Activated B cell treated with CpG ODN at 0.5 μM for 24 hours (primary cell): ENCODE data around the gene MFAP3. TPM values are rescaled to one million over a fixed set of nuclear protein-coding genes. Genes with fewer than 3 reads are reported as not detected.

Experiments used
- ATAC-seq: fragments of 200-7000 bp; cut with Tn5 transposase; one replicate; pipeline ENCODE4 v1.10.0; 2021; ENCODE audit warnings: low read depth, mild to moderate bottlenecking, moderate library complexity
- CTCF ChIA-PET: fragments of 350-600 bp; sonication (Branson Sonifier 250); formaldehyde crosslinking; loops from one replicate; lab custom pipeline; 2021; ENCODE audit warnings: antibody characterized with exemption; lab: Charles Lee
- POLR2A ChIA-PET: fragments of 350-600 bp; sonication (Branson Sonifier 250); formaldehyde crosslinking; loops from one replicate; lab custom pipeline; 2021; ENCODE audit warnings: antibody characterized with exemption; lab: Charles Lee
- DNase-seq: peaks from one replicate; pipeline ENCODE4 v3.0.0; 2022
- H3K27ac Mint-ChIP-seq: one replicate; pipeline ENCODE4 v1.8.0; 2020; ENCODE audit warnings: mixed read lengths
- H3K27me3 Mint-ChIP-seq: one replicate; pipeline ENCODE4 v1.8.0; 2021; ENCODE audit warnings: mixed read lengths
- H3K36me3 Mint-ChIP-seq: one replicate; pipeline ENCODE4 v1.8.0; 2021; ENCODE audit warnings: low read depth, mixed read lengths
- H3K4me1 Mint-ChIP-seq: one replicate; pipeline ENCODE4 v1.8.0; 2021; ENCODE audit warnings: mixed read lengths
- H3K4me3 Mint-ChIP-seq: one replicate; pipeline ENCODE4 v1.8.0; 2020; ENCODE audit warnings: mild to moderate bottlenecking, mixed read lengths
- H3K9me3 Mint-ChIP-seq: one replicate; pipeline ENCODE4 v1.8.0; 2020; ENCODE audit warnings: mixed read lengths
- intact Hi-C: fragments of 100-400 bp; cut with micrococcal nuclease; formaldehyde crosslinking; loops from one replicate; pipeline ENCODE4 v1.15.1; 2024
- total RNA-seq: library from RNA; stranded (reverse); gene quantifications from 2 replicates; pipeline ENCODE4 v1.2.3, GENCODE V29; 2022
- TF ChIP-seq, protein P1 (sequence below): fragments of 200-600 bp; IDR thresholded peaks from one replicate; pipeline ENCODE4 v1.8.0; 2022; ENCODE audit warnings: antibody characterized with exemption, mild to moderate bottlenecking

The MFAP3 gene
- total RNA-seq, 1 donor from 2014 or later: 20.8 TPM

DNA sequence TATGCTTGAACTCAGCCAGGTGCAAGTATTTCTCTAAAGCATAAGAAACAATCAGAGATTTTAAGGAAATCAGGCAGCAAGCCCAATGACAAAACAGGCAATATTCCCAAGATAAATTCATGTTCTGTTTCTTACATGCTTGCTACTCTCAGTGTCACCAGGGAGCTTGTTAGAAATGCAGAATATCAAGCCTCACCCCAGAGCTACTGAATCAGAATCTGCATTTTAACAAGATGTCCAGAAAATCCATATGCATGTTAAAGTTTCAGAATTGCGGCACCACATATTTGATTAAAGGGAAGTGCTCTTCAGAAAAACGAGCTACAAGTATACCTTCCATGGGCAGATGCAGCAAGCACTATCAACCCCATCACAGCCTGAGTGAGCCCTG, 54.4 kb downstream of the MFAP3 start:
- Mint-ChIP-seq H3K36me3 (no peaks in the 10 kb centered on the region), H3K27ac (no peak overlapping the region), H3K27me3 (peaks cover 37% of the 10 kb centered on the region), H3K4me1 (no peaks in the 10 kb centered on the region), H3K4me3 (no peak overlapping the region), H3K9me3 (no peaks in the 10 kb centered on the region)
- TF ChIP-seq, protein P1, sequence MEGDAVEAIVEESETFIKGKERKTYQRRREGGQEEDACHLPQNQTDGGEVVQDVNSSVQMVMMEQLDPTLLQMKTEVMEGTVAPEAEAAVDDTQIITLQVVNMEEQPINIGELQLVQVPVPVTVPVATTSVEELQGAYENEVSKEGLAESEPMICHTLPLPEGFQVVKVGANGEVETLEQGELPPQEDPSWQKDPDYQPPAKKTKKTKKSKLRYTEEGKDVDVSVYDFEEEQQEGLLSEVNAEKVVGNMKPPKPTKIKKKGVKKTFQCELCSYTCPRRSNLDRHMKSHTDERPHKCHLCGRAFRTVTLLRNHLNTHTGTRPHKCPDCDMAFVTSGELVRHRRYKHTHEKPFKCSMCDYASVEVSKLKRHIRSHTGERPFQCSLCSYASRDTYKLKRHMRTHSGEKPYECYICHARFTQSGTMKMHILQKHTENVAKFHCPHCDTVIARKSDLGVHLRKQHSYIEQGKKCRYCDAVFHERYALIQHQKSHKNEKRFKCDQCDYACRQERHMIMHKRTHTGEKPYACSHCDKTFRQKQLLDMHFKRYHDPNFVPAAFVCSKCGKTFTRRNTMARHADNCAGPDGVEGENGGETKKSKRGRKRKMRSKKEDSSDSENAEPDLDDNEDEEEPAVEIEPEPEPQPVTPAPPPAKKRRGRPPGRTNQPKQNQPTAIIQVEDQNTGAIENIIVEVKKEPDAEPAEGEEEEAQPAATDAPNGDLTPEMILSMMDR: no peak
- ATAC-seq (no peak), DNase-seq (no peak)
- ChIA-PET POLR2A (no interaction called here), CTCF (interaction anchor here (1.4 kb wide), 1 partner anchor 312 kb away, joined by 3 read pairs; no protein-coding TSS in a partner anchor)
- intact Hi-C loops: no loop called here

DNA sequence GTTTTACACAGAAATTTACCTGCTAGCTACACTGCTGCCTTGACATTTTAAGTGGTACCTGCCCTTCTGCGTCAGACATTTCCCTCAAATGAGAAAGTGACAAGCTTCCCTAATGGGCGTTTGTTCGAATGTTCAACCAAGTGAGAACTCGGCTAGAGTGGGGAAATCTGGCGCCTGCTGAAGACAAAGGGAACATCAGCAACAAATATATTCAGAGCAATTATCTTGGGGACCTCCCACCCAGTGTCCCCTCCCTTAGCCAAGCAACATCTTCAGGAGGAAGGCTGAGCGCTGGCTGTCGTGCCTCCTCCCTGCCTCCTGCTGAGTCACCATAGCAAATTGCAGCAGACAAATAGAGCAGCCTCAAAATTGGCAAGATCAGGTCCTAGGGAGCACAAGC, 57.1 kb downstream of the MFAP3 start:
- Mint-ChIP-seq H3K4me3 (no peak overlapping the region), H3K4me1 (no peaks in the 10 kb centered on the region), H3K27me3 (peaks cover 36% of the 10 kb centered on the region), H3K36me3 (no peaks in the 10 kb centered on the region), H3K27ac (no peak overlapping the region), H3K9me3 (no peaks in the 10 kb centered on the region)
- ATAC-seq: no peak
- DNase-seq: no peak
- TF ChIP-seq, protein P1: no peak
- ChIA-PET CTCF (no interaction called here), POLR2A (no interaction called here)
- intact Hi-C loops: no loop called here

DNA sequence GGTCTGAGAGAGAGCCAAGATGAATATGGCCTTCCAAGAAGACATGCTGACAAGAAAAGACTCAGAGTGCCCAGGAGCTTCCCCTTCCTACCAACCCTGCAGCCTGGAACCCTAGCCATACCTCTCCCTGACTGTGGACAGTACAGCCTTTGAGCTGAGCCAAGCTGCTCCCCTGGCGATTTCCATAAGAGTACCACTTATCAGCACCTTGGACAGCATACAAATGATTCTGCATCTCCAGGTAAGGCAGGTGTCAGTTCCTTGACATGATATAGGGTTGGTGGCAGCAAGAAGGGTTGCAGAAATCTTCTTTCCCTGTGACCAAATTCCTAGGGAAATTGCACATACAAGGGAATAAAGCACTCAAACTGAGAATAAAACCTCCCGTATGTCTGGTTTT, 58.3 kb downstream of the MFAP3 start:
- ATAC-seq (no peak), DNase-seq (no peak)
- intact Hi-C loops: no loop called here
- Mint-ChIP-seq H3K36me3 (no peaks in the 10 kb centered on the region), H3K4me1 (no peaks in the 10 kb centered on the region), H3K4me3 (no peak overlapping the region), H3K27ac (no peak overlapping the region), H3K27me3 (peaks cover 31% of the 10 kb centered on the region), H3K9me3 (no peaks in the 10 kb centered on the region)
- POLR2A ChIA-PET: no interaction called here
- CTCF ChIA-PET: no interaction called here
- TF ChIP-seq, protein P1: no peak

DNA sequence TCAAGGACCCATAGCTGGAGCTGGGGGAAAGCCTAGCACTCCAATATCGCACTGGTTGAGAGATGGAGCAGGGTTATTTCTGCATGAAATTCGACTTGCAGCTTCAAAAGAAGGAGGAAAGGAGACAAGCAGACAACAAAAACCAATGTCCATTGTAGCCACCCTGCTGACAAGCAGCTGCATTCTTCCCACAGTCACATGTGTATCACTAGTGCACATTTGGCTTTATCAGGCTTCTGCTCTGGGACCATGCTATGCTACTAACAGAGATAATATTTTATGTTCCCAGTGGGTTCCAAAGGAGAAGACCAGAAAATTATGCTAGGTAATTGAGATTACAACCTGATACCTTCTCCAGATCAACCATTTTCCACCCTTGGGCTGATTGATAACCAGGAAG, 59.7 kb downstream of the MFAP3 start:
- ATAC-seq (no peak), DNase-seq (no peak)
- ChIA-PET POLR2A (no interaction called here), CTCF (no interaction called here)
- H3K27me3 Mint-ChIP-seq: peaks cover 24% of the 10 kb centered on the region
- no peak overlapping the region for H3K4me3 Mint-ChIP-seq
- intact Hi-C loops: no loop called here
- H3K9me3 Mint-ChIP-seq: no peaks in the 10 kb centered on the region
- no peaks in the 10 kb centered on the region for H3K36me3 Mint-ChIP-seq
- no peak overlapping the region for H3K27ac Mint-ChIP-seq
- TF ChIP-seq, protein P1: no peak
- no peaks in the 10 kb centered on the region for H3K4me1 Mint-ChIP-seq

DNA sequence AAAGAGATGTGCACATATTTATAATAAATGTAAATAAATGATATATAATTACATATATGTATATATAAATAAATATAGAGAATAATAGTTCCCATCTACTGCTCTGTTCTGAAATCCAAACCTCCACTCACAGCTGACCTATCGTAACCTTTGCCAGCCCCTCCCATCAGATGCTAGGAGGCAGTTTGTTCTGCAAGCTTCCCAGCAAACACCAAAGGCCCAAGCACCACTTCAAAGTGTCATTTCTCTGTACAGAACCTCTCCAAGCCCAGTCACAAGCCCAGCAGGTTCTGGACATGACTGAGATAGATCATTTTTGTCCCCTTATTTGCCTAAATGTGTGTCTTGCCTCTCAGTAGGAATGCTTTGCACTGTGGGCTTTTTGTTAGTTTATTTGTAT, 62.4 kb downstream of the MFAP3 start:
- CTCF ChIA-PET: no interaction called here
- TF ChIP-seq, protein P1: no peak
- ATAC-seq (no peak), DNase-seq (no peak)
- H3K4me1 Mint-ChIP-seq: no peaks in the 10 kb centered on the region
- intact Hi-C loops: no loop called here
- no peak overlapping the region for H3K27ac Mint-ChIP-seq
- H3K4me3 Mint-ChIP-seq: no peak overlapping the region
- POLR2A ChIA-PET: no interaction called here
- H3K27me3 Mint-ChIP-seq: peaks cover 22% of the 10 kb centered on the region
- H3K36me3 Mint-ChIP-seq: no peaks in the 10 kb centered on the region
- no peaks in the 10 kb centered on the region for H3K9me3 Mint-ChIP-seq
